ENCODE results near the gene NR1H3.

Gene NR1H3

GRCh38 chr11:47242596-47243192 is 15.1 kb upstream of the NR1H3 start:
- POLR2A ChIA-PET (ENCODE audit: low non-redundant PET): interaction anchor here (0.9 kb wide), 1 partner anchor 9 kb away, joined by 4 read pairs; no protein-coding TSS in a partner anchor
- CTCF ChIA-PET: interaction anchor here (1.1 kb wide), 1 partner anchor 65 kb away, joined by 3 read pairs; no protein-coding TSS in a partner anchor
- DNase-seq (ENCODE audit: low spot score): no peak
- TF ChIP-seq CTCF (conservative IDR thresholded peaks at IDR 0.05; ENCODE audit: low read depth): no peak
- H3K27ac ChIP-seq: peak overlapping the region; percentile 61

GRCh38 chr11:47243454-47243853 is 14.3 kb upstream of the NR1H3 start:
- POLR2A ChIA-PET (ENCODE audit: low non-redundant PET): no interaction called here
- DNase-seq (ENCODE audit: low spot score): no peak
- no peak for TF ChIP-seq CTCF (conservative IDR thresholded peaks at IDR 0.05; ENCODE audit: low read depth)
- peak overlapping the region; percentile 61 for H3K27ac ChIP-seq
- CTCF ChIA-PET: interaction anchor here (1.1 kb wide), 1 partner anchor 66 kb away, joined by 3 read pairs; no protein-coding TSS in a partner anchor

- CTCF ChIA-PET: no interaction called here
- no peak for TF ChIP-seq CTCF (conservative IDR thresholded peaks at IDR 0.05; ENCODE audit: low read depth)
These were observed 13.1 kb upstream of the NR1H3 start for GRCh38 chr11:47244448-47245350.

DNA sequence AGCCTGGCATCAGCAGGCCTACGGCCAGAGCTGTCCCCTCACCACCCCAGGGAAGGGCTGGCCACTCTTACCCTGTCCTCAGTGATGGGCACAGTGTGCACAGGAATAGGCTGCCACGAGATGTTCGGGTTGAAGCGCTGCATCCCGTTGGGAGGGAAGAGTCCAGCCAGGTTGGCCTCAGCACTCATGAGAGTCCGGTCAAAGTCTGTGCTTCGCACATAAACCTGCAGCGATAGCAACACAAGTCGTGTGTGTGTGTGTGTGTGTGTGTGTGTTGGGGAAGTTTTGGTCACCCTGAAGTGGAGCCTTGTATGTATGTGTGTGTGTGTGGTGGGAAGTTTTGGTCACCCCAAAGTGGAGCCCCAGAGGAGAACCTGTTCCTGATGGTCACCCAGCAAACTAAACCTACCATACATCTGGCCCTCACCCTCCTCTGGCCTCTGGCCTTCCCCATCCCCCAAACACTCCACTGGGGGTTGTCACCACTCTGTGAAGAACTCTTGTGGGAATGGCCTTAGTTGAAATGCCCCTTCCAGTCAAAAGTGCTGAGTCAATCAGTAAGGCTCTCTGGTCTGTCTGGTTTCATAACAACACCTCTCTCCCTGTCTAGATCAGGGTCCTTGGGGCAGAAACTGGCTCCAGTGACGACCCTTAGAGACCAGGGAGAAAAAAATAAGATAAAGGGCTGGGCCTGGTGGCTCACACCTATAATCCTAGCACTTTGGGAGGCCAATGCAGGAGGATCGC is 12.0 kb upstream of the NR1H3 start:
- ChIA-PET CTCF (no interaction called here), POLR2A (ENCODE audit: low non-redundant PET) (no interaction called here)
- TF ChIP-seq CTCF (conservative IDR thresholded peaks at IDR 0.05; ENCODE audit: low read depth): no peak
- no peak for DNase-seq (ENCODE audit: low spot score)
- peak overlapping the region; percentile 61 for H3K27ac ChIP-seq

More at GRCh38 chr11:47244448-47245350, 13.1 kb upstream of the NR1H3 start:
- H3K27ac ChIP-seq: peak overlapping the region; percentile 61
- no peak for DNase-seq (ENCODE audit: low spot score)
- POLR2A ChIA-PET (ENCODE audit: low non-redundant PET): interaction anchor here (0.5 kb wide), 1 partner anchor 62 kb away, joined by 5 read pairs; no protein-coding TSS in a partner anchor

DNA sequence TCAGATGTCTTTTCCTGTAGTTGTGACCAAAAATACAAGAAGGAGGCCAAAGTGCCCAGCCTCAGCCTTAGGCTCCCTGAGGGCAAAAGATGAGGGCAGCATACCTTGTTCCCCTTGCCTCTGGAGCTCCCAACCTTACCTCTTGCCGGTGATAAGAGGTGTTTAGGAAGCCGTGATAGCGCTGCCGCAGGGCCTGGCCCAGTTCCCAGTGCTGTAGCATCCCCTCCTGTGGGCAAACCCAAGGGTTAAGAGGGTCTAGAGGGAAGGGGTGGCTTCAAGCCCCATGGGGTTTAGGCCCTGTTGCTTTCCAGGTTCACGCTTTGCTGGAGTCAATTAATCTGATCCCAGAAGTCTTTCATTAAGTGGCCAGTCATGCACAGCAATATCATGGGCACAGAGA is 10.3 kb upstream of the NR1H3 start:
- DNase-seq (ENCODE audit: low spot score): no peak
- ChIA-PET POLR2A (ENCODE audit: low non-redundant PET) (no interaction called here), CTCF (interaction anchor here (1.2 to 2.5 kb wide), 2 partner anchors 12 to 69 kb away, joined by 3 to 7 read pairs; no protein-coding TSS in a partner anchor)
- H3K27ac ChIP-seq: peak overlapping the region; percentile 80
- TF ChIP-seq CTCF (conservative IDR thresholded peaks at IDR 0.05; ENCODE audit: low read depth): no peak

DNA sequence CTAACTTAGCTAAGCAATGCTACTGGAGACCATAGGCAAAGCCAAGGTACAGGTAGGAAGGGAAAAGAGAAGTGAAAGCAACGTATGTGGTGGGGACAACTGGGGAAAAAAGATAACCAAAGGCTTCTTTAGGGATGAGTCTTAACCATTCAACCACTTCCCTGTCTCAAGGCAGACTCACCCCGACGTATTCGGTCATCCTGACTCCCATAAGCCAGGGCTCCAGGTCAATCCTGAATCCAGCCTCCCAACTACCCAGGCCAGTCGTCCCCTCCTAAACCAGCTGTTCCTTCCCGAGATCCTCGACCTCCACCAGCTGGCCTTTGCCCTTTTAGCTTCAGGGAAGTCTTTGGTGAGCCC is 9.5 kb upstream of the NR1H3 start:
- TF ChIP-seq CTCF (conservative IDR thresholded peaks at IDR 0.05; ENCODE audit: low read depth): no peak
- peak overlapping the region; percentile 80 for H3K27ac ChIP-seq
- DNase-seq (ENCODE audit: low spot score): no peak
- CTCF ChIA-PET: interaction anchor here (0.7 to 2.5 kb wide), 4 partner anchors 10 to 32 kb away, joined by 6 to 9 read pairs (median 6); partner anchors contain the start of gene NR1H3
- POLR2A ChIA-PET (ENCODE audit: low non-redundant PET): interaction anchor here (0.5 to 0.9 kb wide), 2 partner anchors 10 to 16 kb away, joined by 3 to 4 read pairs; partner anchors contain the start of gene NR1H3
